Measurements from ENCODE around the gene PNPLA2. TPM values are rescaled to one million over a fixed set of nuclear protein-coding genes. Genes with fewer than 3 reads are reported as not detected.

The PNPLA2 gene
- total RNA-seq, 1 experiment from 2014 or later = 66.5 TPM

DNA sequence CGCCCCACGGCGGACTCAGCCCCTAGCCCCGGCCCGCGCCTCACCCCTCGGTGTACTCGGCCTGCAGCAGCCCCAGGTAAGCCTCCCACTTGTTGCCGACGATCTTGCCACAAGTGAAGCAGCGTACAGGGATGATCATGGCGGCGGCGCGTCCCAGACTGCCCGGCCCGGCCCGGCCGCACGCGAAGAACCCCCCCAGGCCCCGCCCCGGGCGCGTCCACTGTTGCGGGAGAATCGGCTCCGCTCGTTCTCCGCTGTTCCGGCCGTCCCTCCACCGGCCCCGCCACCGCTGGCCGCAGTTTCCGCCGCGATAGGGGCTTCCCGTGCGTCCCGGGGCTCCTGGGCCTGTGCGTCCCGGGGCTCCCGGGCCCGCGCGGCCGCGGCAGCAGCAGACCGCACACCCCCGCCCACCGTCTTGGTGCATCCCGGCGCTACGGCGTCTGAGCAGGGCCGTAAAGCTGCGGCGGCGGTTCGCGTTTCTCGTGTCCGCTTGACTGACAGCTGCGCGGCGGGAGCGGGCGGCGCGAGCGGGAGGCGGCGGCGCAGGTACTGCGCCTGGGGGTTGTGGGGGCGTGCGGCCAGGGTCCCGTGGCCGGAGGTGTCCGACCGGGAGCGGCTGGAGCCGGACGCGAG, 23.8 kb downstream of the PNPLA2 start, which contains the start of the genes POLR2L and TSPAN4 (continued):
- TF ChIP-seq ZNF138 (CRISPR knock-in tag; conservative IDR thresholded peaks at IDR 0.05) (no peak), ESRRA (CRISPR knock-in tag; IDR thresholded peaks at IDR 0.05; ENCODE audit: borderline replicate concordance) (0 out of 2 replicates have a peak, but pooled peaks have one; percentile 14), ETV6 (CRISPR knock-in tag; IDR thresholded peaks at IDR 0.05) (no peak; the same call in none of the 2 replicates), ZNF219 (CRISPR knock-in tag; IDR thresholded peaks at IDR 0.05; ENCODE audit: borderline replicate concordance) (0 out of 2 replicates have a peak, but pooled peaks have one; percentile 17), SP1 (CRISPR knock-in tag; conservative IDR thresholded peaks at IDR 0.05) (peak; percentile 85), JAZF1 (CRISPR knock-in tag; IDR thresholded peaks at IDR 0.05) (no peak), SMAD3 (CRISPR knock-in tag; IDR thresholded peaks at IDR 0.05; ENCODE audit: borderline replicate concordance) (0 out of 2 replicates have a peak, but pooled peaks have one; percentile 47), ZBTB21 (CRISPR knock-in tag; IDR thresholded peaks at IDR 0.05; ENCODE audit: borderline replicate concordance) (no peak), FOXJ3 (CRISPR knock-in tag; IDR thresholded peaks at IDR 0.05; ENCODE audit: borderline replicate concordance) (no peak), ZNF121 (CRISPR knock-in tag; IDR thresholded peaks at IDR 0.05) (no peak), CREM (CRISPR knock-in tag; IDR thresholded peaks at IDR 0.05) (peak; percentile 64; the same call in 1 of the 2 replicates), NFE2L1 (CRISPR knock-in tag; IDR thresholded peaks at IDR 0.05) (no peak)
- TF ChIP-seq, protein P1, sequence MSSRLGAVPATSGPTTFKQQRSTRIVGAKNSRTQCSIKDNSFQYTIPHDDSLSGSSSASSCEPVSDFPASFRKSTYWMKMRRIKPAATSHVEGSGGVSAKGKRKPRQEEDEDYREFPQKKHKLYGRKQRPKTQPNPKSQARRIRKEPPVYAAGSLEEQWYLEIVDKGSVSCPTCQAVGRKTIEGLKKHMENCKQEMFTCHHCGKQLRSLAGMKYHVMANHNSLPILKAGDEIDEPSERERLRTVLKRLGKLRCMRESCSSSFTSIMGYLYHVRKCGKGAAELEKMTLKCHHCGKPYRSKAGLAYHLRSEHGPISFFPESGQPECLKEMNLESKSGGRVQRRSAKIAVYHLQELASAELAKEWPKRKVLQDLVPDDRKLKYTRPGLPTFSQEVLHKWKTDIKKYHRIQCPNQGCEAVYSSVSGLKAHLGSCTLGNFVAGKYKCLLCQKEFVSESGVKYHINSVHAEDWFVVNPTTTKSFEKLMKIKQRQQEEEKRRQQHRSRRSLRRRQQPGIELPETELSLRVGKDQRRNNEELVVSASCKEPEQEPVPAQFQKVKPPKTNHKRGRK (CRISPR knock-in tag; IDR thresholded peaks at IDR 0.05; ENCODE audit: borderline replicate concordance) = no peak
- TF ChIP-seq, protein P2, sequence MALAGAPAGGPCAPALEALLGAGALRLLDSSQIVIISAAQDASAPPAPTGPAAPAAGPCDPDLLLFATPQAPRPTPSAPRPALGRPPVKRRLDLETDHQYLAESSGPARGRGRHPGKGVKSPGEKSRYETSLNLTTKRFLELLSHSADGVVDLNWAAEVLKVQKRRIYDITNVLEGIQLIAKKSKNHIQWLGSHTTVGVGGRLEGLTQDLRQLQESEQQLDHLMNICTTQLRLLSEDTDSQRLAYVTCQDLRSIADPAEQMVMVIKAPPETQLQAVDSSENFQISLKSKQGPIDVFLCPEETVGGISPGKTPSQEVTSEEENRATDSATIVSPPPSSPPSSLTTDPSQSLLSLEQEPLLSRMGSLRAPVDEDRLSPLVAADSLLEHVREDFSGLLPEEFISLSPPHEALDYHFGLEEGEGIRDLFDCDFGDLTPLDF (CRISPR knock-in tag; IDR thresholded peaks at IDR 0.05) = no peak
- TF ChIP-seq, protein P3, sequence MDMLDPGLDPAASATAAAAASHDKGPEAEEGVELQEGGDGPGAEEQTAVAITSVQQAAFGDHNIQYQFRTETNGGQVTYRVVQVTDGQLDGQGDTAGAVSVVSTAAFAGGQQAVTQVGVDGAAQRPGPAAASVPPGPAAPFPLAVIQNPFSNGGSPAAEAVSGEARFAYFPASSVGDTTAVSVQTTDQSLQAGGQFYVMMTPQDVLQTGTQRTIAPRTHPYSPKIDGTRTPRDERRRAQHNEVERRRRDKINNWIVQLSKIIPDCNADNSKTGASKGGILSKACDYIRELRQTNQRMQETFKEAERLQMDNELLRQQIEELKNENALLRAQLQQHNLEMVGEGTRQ (CRISPR knock-in tag; IDR thresholded peaks at IDR 0.05) = peak; percentile 7
- TF ChIP-seq, protein P4, sequence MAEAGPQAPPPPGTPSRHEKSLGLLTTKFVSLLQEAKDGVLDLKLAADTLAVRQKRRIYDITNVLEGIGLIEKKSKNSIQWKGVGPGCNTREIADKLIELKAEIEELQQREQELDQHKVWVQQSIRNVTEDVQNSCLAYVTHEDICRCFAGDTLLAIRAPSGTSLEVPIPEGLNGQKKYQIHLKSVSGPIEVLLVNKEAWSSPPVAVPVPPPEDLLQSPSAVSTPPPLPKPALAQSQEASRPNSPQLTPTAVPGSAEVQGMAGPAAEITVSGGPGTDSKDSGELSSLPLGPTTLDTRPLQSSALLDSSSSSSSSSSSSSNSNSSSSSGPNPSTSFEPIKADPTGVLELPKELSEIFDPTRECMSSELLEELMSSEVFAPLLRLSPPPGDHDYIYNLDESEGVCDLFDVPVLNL (CRISPR knock-in tag; IDR thresholded peaks at IDR 0.05; ENCODE audit: borderline replicate concordance, low read depth) = 0 out of 2 replicates have a peak, but pooled peaks have one; percentile 39
- TF ChIP-seq, protein P5, sequence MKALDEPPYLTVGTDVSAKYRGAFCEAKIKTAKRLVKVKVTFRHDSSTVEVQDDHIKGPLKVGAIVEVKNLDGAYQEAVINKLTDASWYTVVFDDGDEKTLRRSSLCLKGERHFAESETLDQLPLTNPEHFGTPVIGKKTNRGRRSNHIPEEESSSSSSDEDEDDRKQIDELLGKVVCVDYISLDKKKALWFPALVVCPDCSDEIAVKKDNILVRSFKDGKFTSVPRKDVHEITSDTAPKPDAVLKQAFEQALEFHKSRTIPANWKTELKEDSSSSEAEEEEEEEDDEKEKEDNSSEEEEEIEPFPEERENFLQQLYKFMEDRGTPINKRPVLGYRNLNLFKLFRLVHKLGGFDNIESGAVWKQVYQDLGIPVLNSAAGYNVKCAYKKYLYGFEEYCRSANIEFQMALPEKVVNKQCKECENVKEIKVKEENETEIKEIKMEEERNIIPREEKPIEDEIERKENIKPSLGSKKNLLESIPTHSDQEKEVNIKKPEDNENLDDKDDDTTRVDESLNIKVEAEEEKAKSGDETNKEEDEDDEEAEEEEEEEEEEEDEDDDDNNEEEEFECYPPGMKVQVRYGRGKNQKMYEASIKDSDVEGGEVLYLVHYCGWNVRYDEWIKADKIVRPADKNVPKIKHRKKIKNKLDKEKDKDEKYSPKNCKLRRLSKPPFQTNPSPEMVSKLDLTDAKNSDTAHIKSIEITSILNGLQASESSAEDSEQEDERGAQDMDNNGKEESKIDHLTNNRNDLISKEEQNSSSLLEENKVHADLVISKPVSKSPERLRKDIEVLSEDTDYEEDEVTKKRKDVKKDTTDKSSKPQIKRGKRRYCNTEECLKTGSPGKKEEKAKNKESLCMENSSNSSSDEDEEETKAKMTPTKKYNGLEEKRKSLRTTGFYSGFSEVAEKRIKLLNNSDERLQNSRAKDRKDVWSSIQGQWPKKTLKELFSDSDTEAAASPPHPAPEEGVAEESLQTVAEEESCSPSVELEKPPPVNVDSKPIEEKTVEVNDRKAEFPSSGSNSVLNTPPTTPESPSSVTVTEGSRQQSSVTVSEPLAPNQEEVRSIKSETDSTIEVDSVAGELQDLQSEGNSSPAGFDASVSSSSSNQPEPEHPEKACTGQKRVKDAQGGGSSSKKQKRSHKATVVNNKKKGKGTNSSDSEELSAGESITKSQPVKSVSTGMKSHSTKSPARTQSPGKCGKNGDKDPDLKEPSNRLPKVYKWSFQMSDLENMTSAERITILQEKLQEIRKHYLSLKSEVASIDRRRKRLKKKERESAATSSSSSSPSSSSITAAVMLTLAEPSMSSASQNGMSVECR (CRISPR knock-in tag; IDR thresholded peaks at IDR 0.05; ENCODE audit: borderline replicate concordance) = peak; percentile 45; the same call in 1 of the 2 replicates
- TF ChIP-seq, protein P6, sequence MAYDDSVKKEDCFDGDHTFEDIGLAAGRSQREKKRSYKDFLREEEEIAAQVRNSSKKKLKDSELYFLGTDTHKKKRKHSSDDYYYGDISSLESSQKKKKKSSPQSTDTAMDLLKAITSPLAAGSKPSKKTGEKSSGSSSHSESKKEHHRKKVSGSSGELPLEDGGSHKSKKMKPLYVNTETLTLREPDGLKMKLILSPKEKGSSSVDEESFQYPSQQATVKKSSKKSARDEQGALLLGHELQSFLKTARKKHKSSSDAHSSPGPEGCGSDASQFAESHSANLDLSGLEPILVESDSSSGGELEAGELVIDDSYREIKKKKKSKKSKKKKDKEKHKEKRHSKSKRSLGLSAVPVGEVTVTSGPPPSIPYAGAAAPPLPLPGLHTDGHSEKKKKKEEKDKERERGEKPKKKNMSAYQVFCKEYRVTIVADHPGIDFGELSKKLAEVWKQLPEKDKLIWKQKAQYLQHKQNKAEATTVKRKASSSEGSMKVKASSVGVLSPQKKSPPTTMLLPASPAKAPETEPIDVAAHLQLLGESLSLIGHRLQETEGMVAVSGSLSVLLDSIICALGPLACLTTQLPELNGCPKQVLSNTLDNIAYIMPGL (CRISPR knock-in tag; IDR thresholded peaks at IDR 0.05) = peak; percentile 68; the same call in 1 of the 2 replicates
- TF ChIP-seq, protein P7, sequence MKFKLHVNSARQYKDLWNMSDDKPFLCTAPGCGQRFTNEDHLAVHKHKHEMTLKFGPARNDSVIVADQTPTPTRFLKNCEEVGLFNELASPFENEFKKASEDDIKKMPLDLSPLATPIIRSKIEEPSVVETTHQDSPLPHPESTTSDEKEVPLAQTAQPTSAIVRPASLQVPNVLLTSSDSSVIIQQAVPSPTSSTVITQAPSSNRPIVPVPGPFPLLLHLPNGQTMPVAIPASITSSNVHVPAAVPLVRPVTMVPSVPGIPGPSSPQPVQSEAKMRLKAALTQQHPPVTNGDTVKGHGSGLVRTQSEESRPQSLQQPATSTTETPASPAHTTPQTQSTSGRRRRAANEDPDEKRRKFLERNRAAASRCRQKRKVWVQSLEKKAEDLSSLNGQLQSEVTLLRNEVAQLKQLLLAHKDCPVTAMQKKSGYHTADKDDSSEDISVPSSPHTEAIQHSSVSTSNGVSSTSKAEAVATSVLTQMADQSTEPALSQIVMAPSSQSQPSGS (CRISPR knock-in tag; IDR thresholded peaks at IDR 0.05; ENCODE audit: borderline replicate concordance, low read depth) = no peak
- TF ChIP-seq, protein P8, sequence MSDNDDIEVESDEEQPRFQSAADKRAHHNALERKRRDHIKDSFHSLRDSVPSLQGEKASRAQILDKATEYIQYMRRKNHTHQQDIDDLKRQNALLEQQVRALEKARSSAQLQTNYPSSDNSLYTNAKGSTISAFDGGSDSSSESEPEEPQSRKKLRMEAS (CRISPR knock-in tag; IDR thresholded peaks at IDR 0.05) = peak; percentile 7; the same call in 1 of the 2 replicates
- TF ChIP-seq, protein P9, sequence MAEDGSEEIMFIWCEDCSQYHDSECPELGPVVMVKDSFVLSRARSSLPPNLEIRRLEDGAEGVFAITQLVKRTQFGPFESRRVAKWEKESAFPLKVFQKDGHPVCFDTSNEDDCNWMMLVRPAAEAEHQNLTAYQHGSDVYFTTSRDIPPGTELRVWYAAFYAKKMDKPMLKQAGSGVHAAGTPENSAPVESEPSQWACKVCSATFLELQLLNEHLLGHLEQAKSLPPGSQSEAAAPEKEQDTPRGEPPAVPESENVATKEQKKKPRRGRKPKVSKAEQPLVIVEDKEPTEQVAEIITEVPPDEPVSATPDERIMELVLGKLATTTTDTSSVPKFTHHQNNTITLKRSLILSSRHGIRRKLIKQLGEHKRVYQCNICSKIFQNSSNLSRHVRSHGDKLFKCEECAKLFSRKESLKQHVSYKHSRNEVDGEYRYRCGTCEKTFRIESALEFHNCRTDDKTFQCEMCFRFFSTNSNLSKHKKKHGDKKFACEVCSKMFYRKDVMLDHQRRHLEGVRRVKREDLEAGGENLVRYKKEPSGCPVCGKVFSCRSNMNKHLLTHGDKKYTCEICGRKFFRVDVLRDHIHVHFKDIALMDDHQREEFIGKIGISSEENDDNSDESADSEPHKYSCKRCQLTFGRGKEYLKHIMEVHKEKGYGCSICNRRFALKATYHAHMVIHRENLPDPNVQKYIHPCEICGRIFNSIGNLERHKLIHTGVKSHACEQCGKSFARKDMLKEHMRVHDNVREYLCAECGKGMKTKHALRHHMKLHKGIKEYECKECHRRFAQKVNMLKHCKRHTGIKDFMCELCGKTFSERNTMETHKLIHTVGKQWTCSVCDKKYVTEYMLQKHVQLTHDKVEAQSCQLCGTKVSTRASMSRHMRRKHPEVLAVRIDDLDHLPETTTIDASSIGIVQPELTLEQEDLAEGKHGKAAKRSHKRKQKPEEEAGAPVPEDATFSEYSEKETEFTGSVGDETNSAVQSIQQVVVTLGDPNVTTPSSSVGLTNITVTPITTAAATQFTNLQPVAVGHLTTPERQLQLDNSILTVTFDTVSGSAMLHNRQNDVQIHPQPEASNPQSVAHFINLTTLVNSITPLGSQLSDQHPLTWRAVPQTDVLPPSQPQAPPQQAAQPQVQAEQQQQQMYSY (CRISPR knock-in tag; IDR thresholded peaks at IDR 0.05) = 0 out of 2 replicates have a peak, but pooled peaks have one; percentile 2
